ENCODE measurements around the gene GAS2L3.
A peak's percentile ranks its signal among the peaks of the same experiment; 100 is the strongest.

Gene GAS2L3

DNA sequence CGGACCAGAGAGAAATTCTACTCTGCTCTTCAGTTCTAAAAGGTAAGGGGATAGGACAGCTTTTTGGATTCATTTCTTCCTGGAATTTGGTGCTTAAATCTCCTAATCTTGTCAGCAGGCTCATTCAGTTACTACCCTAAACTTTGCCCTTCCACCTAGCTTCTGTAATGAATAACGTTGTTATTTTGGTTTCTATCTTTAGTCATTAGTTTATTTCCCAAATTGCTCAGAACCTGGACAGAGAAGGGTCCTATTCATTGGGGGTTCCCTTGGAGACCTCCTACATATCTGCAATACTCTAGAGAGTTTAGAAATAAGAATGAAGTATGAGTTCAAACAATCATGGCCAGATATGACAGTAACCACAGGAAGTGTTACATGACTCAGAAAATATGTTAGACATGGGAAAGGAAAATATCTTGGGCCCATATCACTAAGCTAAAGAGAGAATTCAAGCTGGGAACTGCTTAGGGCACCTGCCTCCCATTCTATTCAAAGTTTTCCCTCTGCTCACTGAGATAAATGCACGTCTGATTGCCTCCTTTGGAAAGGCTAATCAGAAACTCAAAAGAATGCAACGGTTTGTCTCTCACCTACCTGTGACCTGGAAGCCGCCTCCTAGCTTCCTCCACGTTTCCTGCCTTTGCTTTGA is 87.9 kb downstream of the GAS2L3 start:
- DNase-seq (ENCODE audit: low spot score): no peak

GRCh38 chr12:100666588-100666987 is 93.1 kb downstream of the GAS2L3 start:
- DNase-seq (ENCODE audit: low spot score): no peak

DNA sequence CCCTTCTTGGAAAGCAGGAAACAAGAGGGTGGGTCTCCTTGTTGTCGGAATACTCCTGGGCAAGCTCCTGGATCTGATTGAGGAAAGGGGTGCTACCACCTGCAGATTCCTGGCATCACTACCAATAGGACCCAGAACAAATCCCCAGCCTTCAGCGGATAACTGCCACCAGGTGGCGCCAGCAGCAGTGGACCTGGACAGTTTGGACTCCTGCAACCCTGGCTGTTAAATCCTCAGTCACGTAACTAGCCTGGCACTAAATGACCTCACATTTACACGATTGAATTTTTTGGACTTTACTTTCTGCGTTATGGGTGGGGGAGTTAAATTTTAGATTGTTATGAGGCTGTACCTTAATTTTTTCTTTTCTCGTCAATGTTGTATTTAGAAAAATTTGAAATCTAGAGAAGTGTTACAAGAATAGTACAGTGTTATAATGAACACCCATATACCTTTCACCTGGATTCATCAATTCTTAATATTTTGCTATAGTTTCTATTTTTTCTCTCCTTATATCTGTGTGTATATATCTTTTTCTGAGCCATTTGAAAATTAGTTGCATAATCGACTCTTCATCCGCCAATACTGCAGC is 95.6 kb downstream of the GAS2L3 start:
- DNase-seq (ENCODE audit: low spot score): peak; percentile 51

DNA sequence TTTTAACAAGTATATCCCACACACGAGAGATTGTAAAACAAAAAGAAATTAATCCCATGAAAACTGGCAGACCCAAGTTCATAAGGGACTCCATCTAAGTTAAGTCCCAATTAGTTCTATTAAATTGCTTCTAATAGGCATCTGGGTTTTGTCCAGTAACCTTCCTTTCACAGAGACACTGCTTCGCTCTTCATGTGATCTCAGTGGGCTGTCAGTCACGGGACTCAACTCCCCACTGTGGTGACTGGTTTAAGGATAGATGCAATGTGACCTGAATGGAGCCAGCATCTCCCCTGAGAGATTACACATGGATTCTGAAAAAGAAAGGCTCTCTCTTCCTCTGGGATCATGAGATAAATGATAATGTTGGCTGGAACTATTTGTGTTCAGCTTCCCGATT is 96.4 kb downstream of the GAS2L3 start:
- DNase-seq (ENCODE audit: low spot score): no peak

GRCh38 chr12:100671396-100672074 is 98.1 kb downstream of the GAS2L3 start:
- no peak for DNase-seq (ENCODE audit: low spot score)

GRCh38 chr12:100672075-100672592 is 98.7 kb downstream of the GAS2L3 start:
- peak; percentile 18 for DNase-seq (ENCODE audit: low spot score)

GRCh38 chr12:100674036-100674888 is 100.8 kb downstream of the GAS2L3 start:
- DNase-seq (ENCODE audit: low spot score): no peak

Measured in hematopoietic multipotent progenitor cell treated with erythropoietin and hydrocortisone succinate and interleukin-3 and kit ligand, for 17 days (in vitro differentiated cells).